Adrenal gland (tissue), 19 donors: ENCODE data around the gene MBOAT7. TPM values are rescaled to one million over a fixed set of nuclear protein-coding genes. Genes with fewer than 3 reads are reported as not detected.

ENCODE experiments used
- DNase-seq, 7 donors: peaks; one replicate each; pipeline ENCODE4 v3.0.0-alpha.2; 2019 to 2020
- H3K27ac ChIP-seq, 5 donors: fragments of 200-600 bp; sonication (generic) in 4 of 5; 1 replicate in 3 of 5; 2 replicates in 2 of 5; pipeline versions ENCODE4 v1.5.1 to v1.8.0; 2016 to 2020; ENCODE audit warnings: mild to moderate bottlenecking in 1 of 5
- H3K27me3 ChIP-seq: fragments of 200-600 bp; 2 replicates; pipeline ENCODE4 v1.8.0; 2021
- H3K36me3 ChIP-seq, 2 donors: fragments of 200-600 bp; replicated peaks in 1 of 2; 1 replicate in 1 of 2; 2 replicates in 1 of 2; pipeline versions ENCODE4 v1.5.1 to v1.8.0; 2018 to 2022
- H3K4me1 ChIP-seq, 2 donors: fragments of 200-600 bp; replicated peaks in 1 of 2; 1 replicate in 1 of 2; 2 replicates in 1 of 2; pipeline versions ENCODE4 v1.5.1 to v1.8.0; 2018 to 2021
- H3K4me3 ChIP-seq, 4 donors: fragments of 200-600 bp; sonication (generic) in 3 of 4; one replicate each; pipeline ENCODE4 v1.5.1; 2016 to 2018
- H3K9me3 ChIP-seq, 3 donors: fragments of 200-600 bp; sonication (generic) in 1 of 3; replicated peaks in 1 of 3; 1 replicate in 2 of 3; 2 replicates in 1 of 3; pipeline versions ENCODE4 v1.5.1 to v1.8.0; 2016 to 2021
- CTCF ChIP-seq, 6 experiments: fragments of 450-650 bp in 4 of 6; fragments of 200-600 bp in 2 of 6; sonication (generic) in 1 of 6; IDR thresholded peaks; 1 replicate in 5 of 6; 2 replicates in 1 of 6; pipeline versions ENCODE4 v1.5.1 to v1.8.0; 2016 to 2021; ENCODE audit warnings: antibody characterized with exemption in 6 of 6, mild to moderate bottlenecking in 2 of 6, moderate library complexity in 1 of 6
- POLR2A ChIP-seq, 2 donors: fragments of 450-650 bp; IDR thresholded peaks; one replicate each; pipeline ENCODE4 v1.6.1; 2017; ENCODE audit warnings: antibody characterized with exemption in 2 of 2, mild to moderate bottlenecking in 2 of 2, moderate library complexity in 1 of 2
- WGBS, 4 donors: extraction: QIAGEN DNeasy Blood & Tissue Kit in 2 of 4; methylation state at CpG; one replicate each; pipeline versions ENCODE4 v1.1.5 to v1.1.7; 2013 to 2017; 5-methylcytosine and 5-hydroxymethylcytosine counted together
- intact Hi-C, 2 donors: fragments of 100-400 bp; cut with DNase I; formaldehyde crosslinking; loops; one replicate each; pipeline versions ENCODE4 v1.14.1 to v1.15.0; 2022 to 2023
- long read RNA-seq, 10 donors: library from polyadenylated mRNA in 3 of 10; unstranded in 2 of 10; stranded (forward) in 1 of 10; transcript quantifications; one replicate each; pipeline ENCODE4 v2.0.0 and lab custom pipeline, GENCODE V29; 2021 to 2026
- polyA plus RNA-seq, 3 donors: library from polyadenylated mRNA; stranded (reverse); fragments of 200-250 nt in 2 of 3; fragments of 350-450 nt in 1 of 3; fragmentation: Illumina TruSeq in 1 of 3; extraction: RNeasy Lipid Tissue Mini Kit (QIAGEN cat#74804) in 1 of 3; gene quantifications; one replicate each; pipeline ENCODE4 v1.2.3, GENCODE V29; 2013 to 2014
- total RNA-seq, 9 donors: library from RNA; depleted of rRNA in 4 of 9; stranded (reverse); fragments of >200 nt in 4 of 9; fragments of 120-200 nt in 1 of 9; fragmentation: NEBNext Ultra II Directional in 1 of 9; extraction: Animal tissue kit (Norgen Biotek cat#: 25700) in 1 of 9; gene quantifications; one replicate each; pipeline versions ENCODE4 v1.1.0 to v1.2.4, GENCODE V29; 2013 to 2023
- donor health status: healthy with polysubstance abuse.
- donor health status: Bipolar disorder and iron deficiency.
- donor health status: DM: yes; HTN: yes; CAD: no.
- donor health status: DM: no; HTN: no; CAD: no.
- donor health status: DM: no; HTN: no; CAD: no.
- donor health status: DM: yes; HTN: yes; CAD: no.

MBOAT7 gene
- total RNA-seq (100 to 1,000 TPM in 8 of 9 donors, 10 to 100 TPM in 1; 98.0 to 670 (median 413) TPM), polyA plus RNA-seq (100 to 1,000 TPM; 130 to 190 (median 189) TPM)
- long read RNA-seq, donor 1, transcript MBOAT7-212 (2 exons, 3,039 nt) = minor isoform, 6 of 1,774 reads
- long read RNA-seq, donor 1, transcript MBOAT7-201 (8 exons, 2,529 nt) = major isoform, 22 of 1,774 reads
- long read RNA-seq, donor 1, partial matches to known transcripts = 1,061 of 1,774 reads
- long read RNA-seq, donor 1, other reads (novel, unspliced or antisense) = 679 of 1,774 reads
- long read RNA-seq, donor 2, transcript MBOAT7-211 (4 exons, 564 nt) = minor isoform, 6 of 154 reads
- long read RNA-seq, donor 2, transcript MBOAT7-201 (8 exons, 2,529 nt) = major isoform, 38 of 154 reads
- long read RNA-seq, donor 2, transcript MBOAT7-212 (2 exons, 3,039 nt) = minor isoform, 9 of 154 reads
- long read RNA-seq, donor 2, partial matches to known transcripts = 86 of 154 reads
- long read RNA-seq, donor 2, other reads (novel, unspliced or antisense) = 12 of 154 reads
- long read RNA-seq, donor 3, transcript MBOAT7-212 (2 exons, 3,039 nt) = minor isoform, 5 of 178 reads
- long read RNA-seq, donor 3, transcript MBOAT7-201 (8 exons, 2,529 nt) = major isoform, 14 of 178 reads
- long read RNA-seq, donor 3, partial matches to known transcripts = 145 of 178 reads
- long read RNA-seq, donor 3, other reads (novel, unspliced or antisense) = 11 of 178 reads
- long read RNA-seq, donor 4, transcript MBOAT7-201 (8 exons, 2,529 nt) = major isoform, 39 of 106 reads
- long read RNA-seq, donor 4, transcript MBOAT7-212 (2 exons, 3,039 nt) = minor isoform, 7 of 106 reads
- long read RNA-seq, donor 4, partial matches to known transcripts = 25 of 106 reads
- long read RNA-seq, donor 4, other reads (novel, unspliced or antisense) = 34 of 106 reads
- long read RNA-seq, donor 5, transcript MBOAT7-212 (2 exons, 3,039 nt) = minor isoform, 74 of 2,348 reads
- long read RNA-seq, donor 5, transcript MBOAT7-201 (8 exons, 2,529 nt) = major isoform, 1,655 of 2,348 reads
- long read RNA-seq, donor 5, transcript MBOAT7-206 (7 exons, 2,033 nt) = minor isoform, 13 of 2,348 reads
- long read RNA-seq, donor 5, partial matches to known transcripts = 246 of 2,348 reads
- long read RNA-seq, donor 5, other reads (novel, unspliced or antisense) = 353 of 2,348 reads
- long read RNA-seq, donor 6, transcript MBOAT7-201 (8 exons, 2,529 nt) = major isoform, 13 of 34 reads
- long read RNA-seq, donor 6, partial matches to known transcripts = 9 of 34 reads
- long read RNA-seq, donor 6, other reads (novel, unspliced or antisense) = 8 of 34 reads
- long read RNA-seq, donor 7, transcript MBOAT7-211 (4 exons, 564 nt) = minor isoform, 5 of 938 reads
- long read RNA-seq, donor 7, transcript MBOAT7-212 (2 exons, 3,039 nt) = minor isoform, 5 of 938 reads
- long read RNA-seq, donor 7, transcript MBOAT7-201 (8 exons, 2,529 nt) = major isoform, 17 of 938 reads
- long read RNA-seq, donor 7, partial matches to known transcripts = 822 of 938 reads
- long read RNA-seq, donor 7, other reads (novel, unspliced or antisense) = 83 of 938 reads
- long read RNA-seq, donor 8, transcript MBOAT7-211 (4 exons, 564 nt) = minor isoform, 9 of 2,541 reads
- long read RNA-seq, donor 8, transcript MBOAT7-213 (2 exons, 1,585 nt) = minor isoform, 5 of 2,541 reads
- long read RNA-seq, donor 8, transcript MBOAT7-201 (8 exons, 2,529 nt) = major isoform, 43 of 2,541 reads
- long read RNA-seq, donor 8, transcript MBOAT7-212 (2 exons, 3,039 nt) = minor isoform, 14 of 2,541 reads
- long read RNA-seq, donor 8, partial matches to known transcripts = 1,336 of 2,541 reads
- long read RNA-seq, donor 8, other reads (novel, unspliced or antisense) = 1,131 of 2,541 reads
- long read RNA-seq, donor 9, transcript MBOAT7-201 (8 exons, 2,529 nt) = major isoform, 18 of 72 reads
- long read RNA-seq, donor 9, transcript MBOAT7-211 (4 exons, 564 nt) = minor isoform, 6 of 72 reads
- long read RNA-seq, donor 9, transcript MBOAT7-212 (2 exons, 3,039 nt) = minor isoform, 9 of 72 reads
- long read RNA-seq, donor 9, transcript MBOAT7-213 (2 exons, 1,585 nt) = minor isoform, 6 of 72 reads
- long read RNA-seq, donor 9, partial matches to known transcripts = 26 of 72 reads
- long read RNA-seq, donor 9, other reads (novel, unspliced or antisense) = 5 of 72 reads
- long read RNA-seq, donor 10, transcript MBOAT7-212 (2 exons, 3,039 nt) = minor isoform, 11 of 46 reads
- long read RNA-seq, donor 10, transcript MBOAT7-201 (8 exons, 2,529 nt) = major isoform, 22 of 46 reads
- long read RNA-seq, donor 10, partial matches to known transcripts = 11 of 46 reads
- long read RNA-seq, donor 10, other reads (novel, unspliced or antisense) = 0 of 46 reads

DNA sequence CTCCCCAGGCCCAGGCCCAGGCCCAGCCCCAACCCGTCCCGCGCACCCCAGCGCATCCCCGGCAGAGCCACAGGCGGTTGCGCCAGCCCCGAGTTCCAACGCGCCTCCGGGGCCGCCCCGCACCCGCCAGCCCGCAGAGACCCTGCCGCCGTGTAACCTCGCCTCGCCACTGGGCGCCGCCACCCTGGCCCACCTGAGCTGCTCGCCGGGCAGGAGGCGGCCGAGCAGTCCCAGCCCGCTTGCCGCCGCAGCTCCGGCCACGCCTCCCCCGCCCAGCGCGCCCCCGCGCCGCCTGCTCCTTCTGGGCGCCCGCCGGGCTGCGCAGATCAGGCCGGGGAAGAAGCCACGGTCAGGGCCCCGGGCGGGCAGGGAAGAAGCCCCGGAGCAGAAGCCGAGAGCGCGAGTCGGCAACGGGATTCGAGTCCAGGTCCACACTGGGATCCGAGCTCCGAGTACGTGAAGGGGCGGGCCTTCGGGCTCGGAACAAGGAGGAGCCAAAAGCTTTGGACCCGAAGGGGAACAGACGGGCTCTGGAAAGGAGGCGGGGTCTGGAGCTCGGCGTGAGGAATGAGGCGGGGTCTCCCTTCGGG, at the start of gene MBOAT7:
Gene MBOAT7, minus strand, starts transcription at position 436 of the 590 bp plus-strand sequence. CDS start 1,072 bp downstream, outside the sequence.
- WGBS, 4 donors = 0 to 1% (median 0%) methylated on average over 15 to 64 of the region's 64 CpGs
- Histone ChIP-seq H3K4me1 (peaks cover 32 to 34% of the 10 kb centered on the region in 2 donors), H3K9me3 (no peaks in the 10 kb centered on the region), H3K36me3 (peaks cover 0 to 21% of the 10 kb centered on the region in 2 donors), H3K27me3 (no peaks in the 10 kb centered on the region), H3K27ac (peak within 1 kb of the TSS; percentile 94 to 100 (median 99)), H3K4me3 (peak within 1 kb of the TSS; percentile 31 to 83 (median 60))
- TF ChIP-seq CTCF (IDR thresholded peaks at IDR 0.05) (peak in 3 of 6 experiments; percentile 17 to 48 (median 44)), POLR2A (IDR thresholded peaks at IDR 0.05) (peak; percentile 38 to 67)
- DNase-seq = no peak
- intact Hi-C loops = no loop called here

DNA sequence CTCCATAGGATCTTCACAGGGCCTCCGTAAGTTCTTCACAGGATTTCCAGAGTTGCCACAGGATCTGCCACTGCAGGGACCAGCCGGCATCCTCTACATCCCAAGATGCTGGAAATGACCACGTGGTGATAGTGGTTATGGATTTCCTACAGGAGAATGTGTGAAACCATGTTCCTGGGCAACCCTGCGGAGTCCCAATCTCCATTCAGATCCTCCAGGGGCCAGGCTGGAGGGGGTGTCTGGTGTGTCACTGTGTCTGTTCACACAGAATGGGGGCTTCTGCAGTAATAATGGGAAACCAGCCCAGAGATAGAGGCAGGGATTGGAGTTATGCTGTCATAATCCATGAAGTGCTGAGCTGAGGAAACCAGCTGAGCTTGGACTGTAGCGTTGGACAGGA, 44.6 kb upstream of the MBOAT7 start:
- WGBS, 4 donors = 8 to 87% (median 38%) methylated on average over 4 to 5 of the region's 5 CpGs
- Histone ChIP-seq H3K36me3 (no peaks in the 10 kb centered on the region), H3K27me3 (no peaks in the 10 kb centered on the region), H3K27ac (no peak overlapping the region), H3K4me3 (no peak overlapping the region), H3K9me3 (no peaks in the 10 kb centered on the region), H3K4me1 (peaks cover 0 to 6% of the 10 kb centered on the region in 2 donors)
- intact Hi-C loops = loop anchor here in 1 of 2 donors (5.0 kb wide), 1 partner anchor 67 kb away; no protein-coding TSS in a partner anchor
- TF ChIP-seq POLR2A (IDR thresholded peaks at IDR 0.05) (no peak), CTCF (IDR thresholded peaks at IDR 0.05) (no peak)
- peak in 2 of 7 donors; percentile 14 to 18 for DNase-seq
